GM23338 (cell line): Measurements from ENCODE around the gene NUPR1. TPM values are rescaled to one million over a fixed set of nuclear protein-coding genes. Genes with fewer than 3 reads are reported as not detected.
A peak's percentile ranks its signal among the peaks of the same experiment; 100 is the strongest.

Source experiments
- ATAC-seq: fragments of 200-7000 bp; cut with Tn5 transposase; 3 replicates; pipeline ENCODE4 v1.9.1; 2020
- DNase-seq: peaks from one replicate; pipeline ENCODE4 v3.0.0-alpha.2; 2015; ENCODE audit warnings: low spot score
- H2AFZ ChIP-seq: fragments of 200-600 bp; sonication (generic); 2 replicates; pipeline ENCODE4 v1.8.0; 2016; ENCODE audit warnings: antibody characterized with exemption, mild to moderate bottlenecking, moderate library complexity
- H3F3A ChIP-seq: fragments of 200-600 bp; sonication (generic); replicated peaks from 2 replicates; pipeline ENCODE4 v1.8.0; 2017; ENCODE audit warnings: antibody characterized with exemption, mixed run types, low read depth
- H3K27ac ChIP-seq: fragments of 200-600 bp; sonication (generic); 2 replicates; pipeline ENCODE4 v1.6.1; 2016; ENCODE audit warnings: low read depth
- H3K27me3 ChIP-seq: fragments of 200-600 bp; sonication (generic); 2 replicates; pipeline ENCODE4 v1.8.0; 2016; ENCODE audit warnings: mild to moderate bottlenecking, mixed run types, moderate library complexity; ENCODE audit not compliant: insufficient read depth
- H3K36me3 ChIP-seq: fragments of 200-600 bp; sonication (generic); 2 replicates; pipeline ENCODE4 v1.8.0; 2016; ENCODE audit warnings: mild to moderate bottlenecking; ENCODE audit not compliant: insufficient read depth
- H3K4me1 ChIP-seq: fragments of 200-600 bp; sonication (generic); 2 replicates; pipeline ENCODE4 v1.8.0; 2016; ENCODE audit warnings: mild to moderate bottlenecking, moderate library complexity; ENCODE audit not compliant: insufficient read depth
- H3K4me2 ChIP-seq: fragments of 200-600 bp; sonication (generic); 2 replicates; pipeline ENCODE4 v1.7.1; 2017; ENCODE audit warnings: mixed run types
- H3K4me3 ChIP-seq: fragments of 200-600 bp; sonication (generic); 2 replicates; pipeline ENCODE4 v1.6.1; 2016; ENCODE audit warnings: mixed run types
- H3K79me2 ChIP-seq: fragments of 200-600 bp; sonication (generic); replicated peaks from 2 replicates; pipeline ENCODE4 v1.8.0; 2017; ENCODE audit warnings: mild to moderate bottlenecking; ENCODE audit not compliant: insufficient read depth
- H3K9me2 ChIP-seq: fragments of 200-600 bp; sonication (generic); 2 replicates; pipeline ENCODE4 v1.8.0; 2017; ENCODE audit not compliant: insufficient read depth
- H4K20me1 ChIP-seq: fragments of 200-600 bp; sonication (generic); replicated peaks from 2 replicates; pipeline ENCODE4 v1.8.0; 2017; ENCODE audit warnings: mild to moderate bottlenecking; ENCODE audit not compliant: insufficient read depth
- H3K27ac Mint-ChIP-seq: 2 replicates; pipeline ENCODE4 v1.8.0; 2020; ENCODE audit warnings: inconsistent platforms, mild to moderate bottlenecking, moderate library complexity, mixed read lengths
- H3K27me3 Mint-ChIP-seq: 3 replicates; pipeline ENCODE4 v1.8.0; 2022; ENCODE audit warnings: low read depth, mild to moderate bottlenecking, moderate library complexity, mixed read lengths, inconsistent platforms; ENCODE audit not compliant: insufficient read depth, poor library complexity
- H3K36me3 Mint-ChIP-seq: 3 replicates; pipeline ENCODE4 v1.8.0; 2021; ENCODE audit warnings: low read depth, mild to moderate bottlenecking, inconsistent platforms, moderate library complexity, mixed read lengths
- H3K4me1 Mint-ChIP-seq: 3 replicates; pipeline ENCODE4 v1.8.0; 2020; ENCODE audit warnings: mild to moderate bottlenecking, inconsistent platforms, mixed read lengths
- H3K4me3 Mint-ChIP-seq: 3 replicates; pipeline ENCODE4 v1.8.0; 2021; ENCODE audit warnings: moderate library complexity, mild to moderate bottlenecking, inconsistent platforms, mixed read lengths
- H3K9me3 Mint-ChIP-seq: 3 replicates; pipeline ENCODE4 v1.8.0; 2020; ENCODE audit warnings: moderate library complexity, mild to moderate bottlenecking, inconsistent platforms, mixed read lengths
- CREB1 ChIP-seq: fragments of 250-450 bp; sonication (Bioruptor Pico); IDR thresholded peaks from 2 replicates; pipeline ENCODE4 v1.5.0; 2020; ENCODE audit warnings: low read depth, mild to moderate bottlenecking, moderate library complexity
- CTCF ChIP-seq, 2 experiments: fragments of 200-600 bp in 1 of 2; sonication (generic) in 1 of 2; conservative IDR thresholded peaks; 2 replicates each; pipeline versions ENCODE4 v1.5.1 to v1.6.1; 2016 to 2017; ENCODE audit warnings: antibody characterized with exemption in 2 of 2, low read depth in 2 of 2, mild to moderate bottlenecking in 2 of 2, moderate library complexity in 1 of 2
- ETS1 ChIP-seq: IDR thresholded peaks from 2 replicates; pipeline ENCODE4 v1.6.1; 2016; ENCODE audit warnings: antibody characterized with exemption
- EZH2phosphoT487 ChIP-seq: fragments of 200-600 bp; sonication (generic); IDR thresholded peaks from one replicate; pipeline ENCODE4 v1.8.1; 2018; ENCODE audit warnings: antibody characterized with exemption; ENCODE audit not compliant: unreplicated experiment
- POLR2AphosphoS5 ChIP-seq: IDR thresholded peaks from 2 replicates; pipeline ENCODE4 v1.6.1; 2016; ENCODE audit warnings: antibody characterized with exemption, low read depth
- REST ChIP-seq: IDR thresholded peaks from one replicate; pipeline ENCODE4 v1.6.1; 2018; ENCODE audit warnings: antibody characterized with exemption; ENCODE audit not compliant: unreplicated experiment
- ZNF331 ChIP-seq: fragments of 250-450 bp; sonication (Bioruptor Pico); IDR thresholded peaks from 2 replicates; pipeline ENCODE4 v1.5.0; 2020; ENCODE audit warnings: low read depth, mild to moderate bottlenecking, moderate library complexity
- ZNF462 ChIP-seq: fragments of 250-450 bp; sonication (Bioruptor Pico); IDR thresholded peaks from 2 replicates; pipeline ENCODE4 v1.5.0; 2020; ENCODE audit warnings: mild to moderate bottlenecking, moderate library complexity
- polyA plus RNA-seq: library from polyadenylated mRNA; unstranded; fragments of >200 nt; fragmentation: Nextera tagmentation; extraction: Ambion mirVana; gene quantifications from 2 replicates; pipeline ENCODE4 v1.2.1, GENCODE V29; 2016
- total RNA-seq: library from RNA; depleted of rRNA; stranded (reverse); fragments of >200 nt; shearing (Covaris generic); gene quantifications from 2 replicates; pipeline ENCODE4 v1.2.3, GENCODE V29; 2014

The NUPR1 gene
- total and polyA plus RNA-seq, 2 experiments from 2014 or later: 0.03 to 0.48 TPM

GRCh38 chr16:28553776-28554633 is 15.2 kb upstream of the NUPR1 start, which contains the start of gene SGF29:
Gene SGF29, plus strand, starts transcription at chr16:28553920. Its CDS starts 27,150 bp downstream, at chr16:28581070.
- peaks cover 12% of the 10 kb centered on the region for H3K36me3 Mint-ChIP-seq
- ATAC-seq: peak; percentile 94
- peak in 1 of 2 experiments; percentile 39; a peak in 2 of 4 replicates for TF ChIP-seq CTCF (conservative IDR thresholded peaks at IDR 0.05; ENCODE audit: low read depth in 2 of 2)
- peak; percentile 58; the same call in 1 of the 2 replicates for TF ChIP-seq ETS1
- TF ChIP-seq EZH2phosphoT487: no peak
- no peak for TF ChIP-seq ZNF331 (CRISPR knock-in tag)
- no peak for TF ChIP-seq ZNF462 (CRISPR knock-in tag)
- TF ChIP-seq POLR2AphosphoS5: peak; percentile 97
- TF ChIP-seq REST: no peak
- TF ChIP-seq CREB1 (CRISPR knock-in tag): peak; percentile 82
- H3K36me3 ChIP-seq: no peaks in the 10 kb centered on the region
- H3K4me1 Mint-ChIP-seq: peaks cover 5% of the 10 kb centered on the region; the same call in 2 of the 3 replicates
- H3K9me2 ChIP-seq: no peaks in the 10 kb centered on the region
- peak within 1 kb of the TSS; percentile 80 for H2AFZ ChIP-seq
- H4K20me1 ChIP-seq: no peaks in the 10 kb centered on the region
- H3K27me3 Mint-ChIP-seq: no peaks in the 10 kb centered on the region
- H3K27ac Mint-ChIP-seq: peak within 1 kb of the TSS; percentile 98
- H3K79me2 ChIP-seq: peaks cover 8% of the 10 kb centered on the region; the same call in 1 of the 2 replicates
- H3K9me3 Mint-ChIP-seq: no peaks in the 10 kb centered on the region
- DNase-seq: peak; percentile 90
- H3K27ac ChIP-seq: peak within 1 kb of the TSS; percentile 83; the same call in 1 of the 2 replicates
- no peaks in the 10 kb centered on the region for H3K4me1 ChIP-seq
- H3F3A ChIP-seq: no peaks in the 10 kb centered on the region
- no peaks in the 10 kb centered on the region for H3K27me3 ChIP-seq
- peak within 1 kb of the TSS; percentile 76 for H3K4me2 ChIP-seq
- H3K4me3 ChIP-seq: peak within 1 kb of the TSS; percentile 54
- H3K4me3 Mint-ChIP-seq: peak within 1 kb of the TSS; percentile 88
